HFFc6 (cell line): ENCODE data around the gene C9orf85. TPM values are rescaled to one million over a fixed set of nuclear protein-coding genes. Genes with fewer than 3 reads are reported as not detected.

Experiments
- DNase-seq: peaks from one replicate; pipeline ENCODE4 v3.0.0-alpha.2; 2018
- H3K27ac Mint-ChIP-seq: 2 replicates; pipeline ENCODE4 v1.8.0; 2020; ENCODE audit warnings: mild to moderate bottlenecking, mixed read lengths
- H3K27me3 Mint-ChIP-seq: 2 replicates; pipeline ENCODE4 v1.8.0; 2021; ENCODE audit warnings: mild to moderate bottlenecking, moderate library complexity, mixed read lengths; ENCODE audit not compliant: insufficient read depth
- H3K36me3 Mint-ChIP-seq: 2 replicates; pipeline ENCODE4 v1.8.0; 2021; ENCODE audit warnings: low read depth, mixed read lengths
- H3K4me1 Mint-ChIP-seq: 2 replicates; pipeline ENCODE4 v1.8.0; 2020; ENCODE audit warnings: low read depth, mixed read lengths
- H3K4me3 Mint-ChIP-seq: 2 replicates; pipeline ENCODE4 v1.8.0; 2020; ENCODE audit warnings: mild to moderate bottlenecking, moderate library complexity, mixed read lengths
- H3K9me3 Mint-ChIP-seq: 2 replicates; pipeline ENCODE4 v1.8.0; 2020; ENCODE audit warnings: mild to moderate bottlenecking, mixed read lengths
- CTCF ChIP-seq: fragments of 200-600 bp; sonication (generic); IDR thresholded peaks from 2 replicates; pipeline ENCODE4 v1.5.0; 2021; ENCODE audit warnings: antibody characterized with exemption, mild to moderate bottlenecking
- total RNA-seq, 6 experiments: library from RNA; stranded (reverse); fragmentation: NEBNext Ultra II Directional; extraction: Animal tissue kit (Norgen Biotek cat#: 25700); gene quantifications; 2 replicates in 1 of 6; 3 replicates in 5 of 6; pipeline ENCODE4 v1.2.3, GENCODE V29; 2021

C9orf85 gene
- total RNA-seq, 6 experiments from 2014 or later: 14.1 to 17.9 (median 15.2) TPM

- Mint-ChIP-seq H3K27me3 (no peaks in the 10 kb centered on the region; the same call in 1 of the 2 replicates), H3K27ac (no peak overlapping the region), H3K36me3 (peaks cover 56% of the 10 kb centered on the region), H3K4me1 (peaks cover 4% of the 10 kb centered on the region; the same call in 1 of the 2 replicates), H3K9me3 (peaks cover 54% of the 10 kb centered on the region), H3K4me3 (no peak overlapping the region)
- no peak for DNase-seq
- TF ChIP-seq CTCF: no peak
These were observed 32.8 kb upstream of the C9orf85 start for GRCh38 chr9:71878327-71879274.

- Mint-ChIP-seq H3K27ac (no peak overlapping the region), H3K4me1 (peaks cover 2% of the 10 kb centered on the region; the same call in 1 of the 2 replicates), H3K27me3 (no peaks in the 10 kb centered on the region; the same call in 1 of the 2 replicates), H3K9me3 (peaks cover 65% of the 10 kb centered on the region), H3K4me3 (no peak overlapping the region), H3K36me3 (peaks cover 66% of the 10 kb centered on the region)
- no peak for DNase-seq
- TF ChIP-seq CTCF: no peak
These were observed 31.7 kb upstream of the C9orf85 start for GRCh38 chr9:71879644-71880174.

GRCh38 chr9:71884005-71884404 lies 27.4 kb upstream of the C9orf85 start:
- Mint-ChIP-seq H3K4me3 (no peak overlapping the region), H3K4me1 (no peaks in the 10 kb centered on the region), H3K27ac (no peak overlapping the region), H3K36me3 (peaks cover 45% of the 10 kb centered on the region), H3K27me3 (no peaks in the 10 kb centered on the region; the same call in 1 of the 2 replicates), H3K9me3 (peaks cover 52% of the 10 kb centered on the region)
- DNase-seq: no peak
- no peak for TF ChIP-seq CTCF

GRCh38 chr9:71885467-71885866 lies 26.0 kb upstream of the C9orf85 start:
- no peaks in the 10 kb centered on the region for H3K4me1 Mint-ChIP-seq
- H3K9me3 Mint-ChIP-seq: peaks cover 40% of the 10 kb centered on the region
- TF ChIP-seq CTCF: no peak
- peaks cover 36% of the 10 kb centered on the region for H3K36me3 Mint-ChIP-seq
- H3K27ac Mint-ChIP-seq: no peak overlapping the region
- H3K4me3 Mint-ChIP-seq: no peak overlapping the region
- DNase-seq: no peak
- H3K27me3 Mint-ChIP-seq: no peaks in the 10 kb centered on the region; the same call in 1 of the 2 replicates

- Mint-ChIP-seq H3K27me3 (no peaks in the 10 kb centered on the region; the same call in 1 of the 2 replicates), H3K27ac (no peak overlapping the region), H3K9me3 (peaks cover 36% of the 10 kb centered on the region), H3K4me1 (peaks cover 2% of the 10 kb centered on the region), H3K36me3 (peaks cover 31% of the 10 kb centered on the region), H3K4me3 (no peak overlapping the region)
- DNase-seq: no peak
- no peak for TF ChIP-seq CTCF
These were observed 25.4 kb upstream of the C9orf85 start for GRCh38 chr9:71886015-71886414.
